GM06990 (cell line): ENCODE results near the gene GRM4.
"Not testable (repeated sequence)": the region's sequence is repeated elsewhere in the genome, so short reads cannot be mapped to it uniquely, and the experiment has no call there.

Experiments used
- DNase-seq: peaks from one replicate; pipeline ENCODE4 v3.0.0-alpha.2; 2011; ENCODE audit not compliant: insufficient read length; ENCODE audit errors: extremely low read depth
- H3K27me3 ChIP-seq: replicated peaks from 2 replicates; pipeline ENCODE4 v1.6.0; 2011; ENCODE audit warnings: low read length; ENCODE audit not compliant: control insufficient read depth, insufficient read depth
- H3K36me3 ChIP-seq: 2 replicates; pipeline ENCODE4 v1.5.1; 2011; ENCODE audit warnings: low read length; ENCODE audit not compliant: control insufficient read depth, insufficient read depth
- H3K4me3 ChIP-seq: replicated peaks from 2 replicates; pipeline ENCODE4 v1.5.1; 2011; ENCODE audit warnings: low read depth, mild to moderate bottlenecking, control low read depth, low read length
- TF ChIP-seq, protein P1 (sequence below): IDR thresholded peaks from 2 replicates; pipeline ENCODE4 v1.5.1; 2011; ENCODE audit warnings: low read length, control low read depth, mild to moderate bottlenecking, inconsistent platforms; ENCODE audit not compliant: insufficient read depth, poor library complexity, severe bottlenecking

Gene GRM4

DNA sequence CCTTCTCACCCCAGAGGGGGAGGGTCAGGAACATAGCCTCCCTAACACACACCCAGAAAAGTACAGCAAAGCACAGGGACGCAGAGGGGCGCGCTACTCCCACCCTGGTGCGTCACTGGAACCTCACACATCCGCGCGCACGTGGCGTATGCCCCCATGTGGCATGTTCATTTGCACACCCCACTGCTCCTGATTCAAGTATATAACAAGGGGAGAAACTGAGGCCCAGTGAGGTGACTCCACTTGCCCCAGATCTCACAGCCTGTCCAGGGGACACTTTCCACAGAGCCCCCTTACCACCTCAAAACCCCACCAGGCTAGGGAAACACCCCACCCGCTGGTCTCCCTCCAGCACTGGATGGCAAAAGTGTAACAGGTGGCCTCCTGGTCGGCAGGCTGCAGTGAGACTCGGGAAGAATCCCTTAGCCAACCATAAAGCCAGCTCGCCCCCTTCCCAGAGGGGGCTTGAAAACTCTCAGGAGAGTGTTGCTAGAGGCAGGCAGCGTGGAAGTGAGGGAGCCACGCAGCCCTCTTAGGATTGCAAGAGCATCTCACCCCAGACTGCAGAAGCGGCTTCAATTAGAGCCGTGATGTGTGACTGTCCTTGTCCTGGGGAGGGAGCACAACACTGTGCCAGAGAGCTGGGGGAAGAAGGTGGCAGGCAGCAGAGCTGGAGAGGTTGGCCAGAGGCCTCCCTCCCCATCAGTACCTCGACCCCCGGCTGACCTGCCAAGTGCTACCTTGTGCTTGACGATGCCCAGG, at the start of gene GRM4:
GRM4 (minus strand) TSS at position 67 of the 762 bp plus-strand sequence. CDS start 12,591 bp downstream, outside the sequence.
- no peak for DNase-seq
- peaks cover 3% of the 10 kb centered on the region for H3K27me3 ChIP-seq

DNA sequence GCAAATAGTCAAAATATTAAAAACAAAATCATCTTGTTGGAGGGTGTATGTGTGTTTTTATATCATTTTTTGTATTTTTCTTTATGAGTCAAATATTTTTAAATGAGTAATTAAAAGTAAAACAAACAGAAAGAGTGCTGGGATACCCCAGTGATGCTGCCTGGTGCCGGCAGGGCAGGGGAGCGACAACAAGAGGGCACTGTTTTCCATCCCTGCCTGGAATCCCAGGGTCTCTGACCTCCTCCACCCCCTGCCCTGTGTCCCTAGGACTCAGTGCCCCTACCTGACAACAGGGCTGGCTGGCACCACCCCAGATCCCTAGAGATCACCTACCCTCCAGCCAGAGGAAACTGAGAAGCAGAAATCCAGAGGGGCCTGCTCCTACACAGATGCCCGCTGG, 48.9 kb upstream of the GRM4 start:
- TF ChIP-seq, protein P1, sequence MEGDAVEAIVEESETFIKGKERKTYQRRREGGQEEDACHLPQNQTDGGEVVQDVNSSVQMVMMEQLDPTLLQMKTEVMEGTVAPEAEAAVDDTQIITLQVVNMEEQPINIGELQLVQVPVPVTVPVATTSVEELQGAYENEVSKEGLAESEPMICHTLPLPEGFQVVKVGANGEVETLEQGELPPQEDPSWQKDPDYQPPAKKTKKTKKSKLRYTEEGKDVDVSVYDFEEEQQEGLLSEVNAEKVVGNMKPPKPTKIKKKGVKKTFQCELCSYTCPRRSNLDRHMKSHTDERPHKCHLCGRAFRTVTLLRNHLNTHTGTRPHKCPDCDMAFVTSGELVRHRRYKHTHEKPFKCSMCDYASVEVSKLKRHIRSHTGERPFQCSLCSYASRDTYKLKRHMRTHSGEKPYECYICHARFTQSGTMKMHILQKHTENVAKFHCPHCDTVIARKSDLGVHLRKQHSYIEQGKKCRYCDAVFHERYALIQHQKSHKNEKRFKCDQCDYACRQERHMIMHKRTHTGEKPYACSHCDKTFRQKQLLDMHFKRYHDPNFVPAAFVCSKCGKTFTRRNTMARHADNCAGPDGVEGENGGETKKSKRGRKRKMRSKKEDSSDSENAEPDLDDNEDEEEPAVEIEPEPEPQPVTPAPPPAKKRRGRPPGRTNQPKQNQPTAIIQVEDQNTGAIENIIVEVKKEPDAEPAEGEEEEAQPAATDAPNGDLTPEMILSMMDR = no peak
- H3K4me3 ChIP-seq = no peak overlapping the region
- DNase-seq = no peak
- H3K36me3 ChIP-seq = no peaks in the 10 kb centered on the region
- H3K27me3 ChIP-seq = no peaks in the 10 kb centered on the region

More for the DNA sequence above, at the start of gene GRM4:
- TF ChIP-seq, protein P1 = no peak
- Histone ChIP-seq H3K4me3 (peak within 1 kb of the TSS; percentile 46), H3K36me3 (no peaks in the 10 kb centered on the region)

DNA sequence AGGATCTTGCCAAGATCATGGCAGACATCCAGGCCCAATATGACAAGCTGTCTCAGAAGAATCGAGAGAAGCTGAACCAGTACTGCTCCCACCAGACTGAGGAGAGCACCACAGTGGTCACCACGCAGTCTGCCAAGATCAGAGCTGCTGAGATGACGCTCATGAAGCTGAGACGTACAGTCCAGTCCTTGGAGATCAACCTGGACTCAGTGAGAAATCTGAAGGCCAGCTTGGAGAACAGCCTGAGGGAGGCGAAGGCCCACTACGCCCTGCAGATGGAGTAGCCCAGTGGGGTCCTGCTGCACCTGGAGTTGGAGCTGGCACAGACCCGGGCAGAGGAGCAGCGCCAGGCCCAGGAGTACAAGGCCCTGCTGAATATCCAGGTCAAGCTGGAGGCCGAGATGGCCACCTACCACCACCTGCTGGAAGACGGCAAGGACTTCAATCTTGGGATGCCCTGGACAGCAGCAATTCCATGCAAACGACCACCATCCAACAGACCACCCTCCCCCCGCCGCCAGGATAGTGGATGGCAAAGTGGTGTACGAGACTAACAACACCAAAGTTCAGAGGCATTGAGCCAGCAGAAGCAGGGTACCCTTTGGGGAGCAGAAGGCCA, 44.7 kb upstream of the GRM4 start:
- no peak overlapping the region for H3K4me3 ChIP-seq
- TF ChIP-seq, protein P1 = no peak
- no peak for DNase-seq
- H3K36me3 ChIP-seq = no peaks in the 10 kb centered on the region
- no peaks in the 10 kb centered on the region for H3K27me3 ChIP-seq

DNA sequence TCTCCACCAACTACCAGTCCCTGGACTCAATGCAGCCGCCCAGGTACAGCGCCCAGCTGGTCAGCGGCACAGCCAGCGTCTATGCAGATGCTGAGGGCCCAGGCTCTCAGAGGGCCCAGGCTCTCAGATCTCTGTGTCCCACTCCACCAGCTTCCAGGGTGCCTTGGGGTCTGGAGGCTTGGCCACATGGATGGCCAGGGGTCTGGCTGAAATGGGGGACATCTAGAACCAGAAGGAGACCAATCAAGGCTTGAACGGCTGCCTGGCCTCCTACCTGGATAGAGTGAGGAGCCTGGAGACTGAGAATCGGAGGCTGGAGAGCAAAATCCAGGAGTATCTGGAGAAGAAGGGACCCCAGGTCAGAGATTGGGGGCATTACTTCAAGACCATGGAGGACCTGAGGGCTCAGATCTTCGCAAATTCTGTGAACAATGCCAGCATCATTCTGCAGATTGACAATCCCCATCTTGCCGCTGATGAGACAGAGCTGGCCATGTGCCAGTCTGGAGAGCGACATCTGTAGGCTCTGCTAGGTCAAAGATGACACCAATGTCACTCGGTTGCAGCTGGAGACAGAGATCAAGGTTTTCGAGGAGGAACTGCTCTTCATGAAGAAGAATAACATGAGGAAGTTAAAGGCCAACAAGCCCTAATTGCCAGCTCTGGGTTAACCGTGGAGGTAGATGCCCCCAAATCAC, 44.1 kb upstream of the GRM4 start:
- H3K36me3 ChIP-seq = no peaks in the 10 kb centered on the region
- no peak for DNase-seq
- H3K4me3 ChIP-seq = no peak overlapping the region
- TF ChIP-seq, protein P1 = peak; percentile 20
- no peaks in the 10 kb centered on the region for H3K27me3 ChIP-seq

DNA sequence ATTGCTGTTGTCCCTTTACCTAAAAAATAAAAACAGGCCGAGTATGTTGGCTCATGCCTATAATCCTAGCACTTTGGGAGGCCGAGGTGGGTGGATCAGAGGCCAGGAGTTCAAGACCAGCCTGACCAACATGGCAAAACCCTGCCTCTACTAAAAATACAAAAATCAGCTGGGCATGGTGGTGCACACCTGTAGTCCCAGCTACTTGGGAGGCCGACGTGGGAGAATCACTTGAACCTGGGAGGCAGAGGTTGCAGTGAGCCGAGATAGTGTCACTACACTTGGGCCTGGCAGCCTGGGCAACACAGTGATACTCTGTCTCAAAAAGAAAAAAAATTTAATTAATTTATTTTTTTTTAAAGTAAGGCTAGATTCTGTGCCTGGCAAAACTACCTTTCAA, 38.8 kb upstream of the GRM4 start:
- not testable (repeated sequence) for DNase-seq, H3K36me3 ChIP-seq, H3K27me3 ChIP-seq, H3K4me3 ChIP-seq
